Effector memory CD4-positive, alpha-beta T cell (primary cell): ENCODE results near the gene CER1.

ENCODE experiments used
- DNase-seq, 3 donors: peaks; one replicate each; pipeline ENCODE4 v3.0.0-alpha.2; 2020
- H3K27ac ChIP-seq: 2 replicates; pipeline ENCODE4 v1.7.0; 2013; ENCODE audit warnings: mild to moderate bottlenecking, low read length, moderate library complexity; ENCODE audit not compliant: insufficient read depth, poor library complexity, severe bottlenecking
- H3K27me3 ChIP-seq: replicated peaks from 2 replicates; pipeline ENCODE4 v1.7.0; 2013; ENCODE audit warnings: mild to moderate bottlenecking, low read length; ENCODE audit not compliant: insufficient read depth, control insufficient read depth, poor library complexity, severe bottlenecking
- H3K36me3 ChIP-seq: 2 replicates; pipeline ENCODE4 v1.7.0; 2013; ENCODE audit warnings: mild to moderate bottlenecking, low read length, moderate library complexity; ENCODE audit not compliant: control insufficient read depth, insufficient read depth
- H3K4me1 ChIP-seq: 2 replicates; pipeline ENCODE4 v1.7.0; 2013; ENCODE audit warnings: low read length, mild to moderate bottlenecking; ENCODE audit not compliant: control insufficient read depth, insufficient read depth, poor library complexity, severe bottlenecking
- H3K4me3 ChIP-seq: 2 replicates; pipeline ENCODE4 v1.7.0; 2013; ENCODE audit warnings: low read length, low read depth, mild to moderate bottlenecking; ENCODE audit not compliant: insufficient read depth, poor library complexity, severe bottlenecking
- H3K9me3 ChIP-seq: 2 replicates; pipeline ENCODE4 v1.7.0; 2013; ENCODE audit warnings: mild to moderate bottlenecking, low read length, moderate library complexity; ENCODE audit not compliant: control insufficient read depth

Gene CER1

DNA sequence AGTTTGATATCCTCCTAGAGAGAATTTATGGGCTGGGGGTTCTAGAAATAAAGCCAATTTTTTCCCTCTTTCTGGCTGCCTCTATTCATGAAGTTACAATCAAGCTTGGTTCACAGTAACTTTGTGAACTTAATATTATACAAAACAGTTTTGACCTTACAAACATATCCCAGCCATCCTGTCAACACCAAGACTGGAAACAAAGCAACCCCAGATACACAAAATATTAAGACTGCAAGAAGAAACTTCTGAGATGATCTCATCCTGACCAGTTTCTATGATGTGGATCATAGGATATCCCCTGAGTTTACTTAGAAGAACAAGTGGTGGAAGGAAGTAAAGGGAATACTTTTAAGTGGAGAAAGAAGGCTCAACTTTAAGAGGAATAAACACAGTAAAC lies 28.3 kb upstream of the CER1 start:
- Histone ChIP-seq H3K9me3 (no peaks in the 10 kb centered on the region), H3K27me3 (no peaks in the 10 kb centered on the region), H3K4me3 (no peak overlapping the region), H3K27ac (no peak overlapping the region), H3K4me1 (no peaks in the 10 kb centered on the region), H3K36me3 (no peaks in the 10 kb centered on the region)
- no peak for DNase-seq

DNA sequence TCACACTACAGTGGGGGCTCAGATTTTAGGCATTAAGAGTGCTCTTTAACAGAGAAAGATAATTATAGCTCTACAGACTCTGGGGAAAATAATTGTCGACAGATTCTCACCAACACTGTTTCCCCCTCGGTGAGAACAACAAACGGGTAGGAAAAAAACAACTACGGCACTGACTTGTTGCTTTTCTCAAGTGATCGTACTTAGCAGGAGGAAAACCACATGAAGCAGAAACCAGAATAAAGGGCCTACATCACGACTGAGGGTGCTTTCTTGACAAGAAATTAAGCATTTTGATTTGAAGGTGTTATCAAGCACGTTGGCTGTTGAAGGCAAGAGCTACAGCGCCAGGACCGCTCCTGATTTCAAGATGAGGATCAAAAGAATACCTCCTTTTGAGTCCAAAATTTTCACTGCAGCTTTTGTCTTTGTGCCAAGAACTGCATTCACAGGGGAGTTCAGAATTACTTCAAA lies 27.2 kb upstream of the CER1 start:
- H3K4me1 ChIP-seq, result no peaks in the 10 kb centered on the region

DNA sequence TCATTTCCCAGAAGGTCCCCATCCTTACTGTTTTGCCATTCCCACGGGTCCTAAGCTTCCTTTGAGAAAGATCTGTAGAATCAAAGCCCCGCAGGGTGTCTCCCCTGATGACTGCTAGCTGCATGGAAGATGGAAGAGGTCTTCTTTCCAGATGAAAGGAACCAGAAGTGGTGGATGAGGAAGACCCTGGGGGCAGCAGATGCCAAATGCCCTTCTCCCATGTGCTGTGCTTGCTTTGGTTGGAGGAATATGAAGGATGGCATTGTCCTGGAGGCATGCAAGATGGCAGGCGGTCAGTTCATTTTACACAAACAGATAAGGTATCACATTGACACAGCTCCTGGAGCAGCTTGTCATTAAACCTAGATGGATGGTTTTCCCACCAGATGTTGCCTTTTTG lies 25.8 kb upstream of the CER1 start:
- Histone ChIP-seq H3K27ac (no peak overlapping the region), H3K9me3 (no peaks in the 10 kb centered on the region), H3K4me3 (no peak overlapping the region), H3K4me1 (no peaks in the 10 kb centered on the region), H3K27me3 (no peaks in the 10 kb centered on the region), H3K36me3 (no peaks in the 10 kb centered on the region)
- DNase-seq, result no peak

More for the DNA sequence above, 27.2 kb upstream of the CER1 start:
- H3K27ac ChIP-seq, result no peak overlapping the region
- no peaks in the 10 kb centered on the region for H3K9me3 ChIP-seq
- DNase-seq, result no peak
- no peaks in the 10 kb centered on the region for H3K27me3 ChIP-seq
- no peaks in the 10 kb centered on the region for H3K36me3 ChIP-seq
- no peak overlapping the region for H3K4me3 ChIP-seq

DNA sequence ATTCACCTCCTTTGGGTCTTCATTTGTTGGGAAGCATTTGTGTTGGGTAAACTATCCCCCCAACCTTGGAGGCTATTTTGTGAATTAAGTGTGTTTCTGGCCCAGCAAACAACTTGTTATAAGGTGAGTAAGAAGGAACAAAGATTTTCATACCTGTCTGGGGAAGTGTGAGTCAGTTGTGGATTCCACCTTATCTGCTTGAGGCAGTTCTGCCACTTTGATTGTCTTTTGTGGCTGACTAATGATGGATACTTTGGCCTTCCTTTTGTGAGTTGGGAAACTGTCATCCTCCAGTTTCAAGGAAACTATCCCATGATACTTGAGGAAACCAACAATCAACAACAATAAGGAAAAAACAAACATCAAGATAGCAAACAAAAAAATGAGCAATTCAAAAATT lies 24.6 kb upstream of the CER1 start:
- no peak for DNase-seq
- H3K9me3 ChIP-seq, result no peaks in the 10 kb centered on the region
- no peaks in the 10 kb centered on the region for H3K27me3 ChIP-seq
- H3K4me3 ChIP-seq, result no peak overlapping the region
- H3K27ac ChIP-seq, result no peak overlapping the region
- H3K36me3 ChIP-seq, result no peaks in the 10 kb centered on the region
- H3K4me1 ChIP-seq, result no peaks in the 10 kb centered on the region

DNA sequence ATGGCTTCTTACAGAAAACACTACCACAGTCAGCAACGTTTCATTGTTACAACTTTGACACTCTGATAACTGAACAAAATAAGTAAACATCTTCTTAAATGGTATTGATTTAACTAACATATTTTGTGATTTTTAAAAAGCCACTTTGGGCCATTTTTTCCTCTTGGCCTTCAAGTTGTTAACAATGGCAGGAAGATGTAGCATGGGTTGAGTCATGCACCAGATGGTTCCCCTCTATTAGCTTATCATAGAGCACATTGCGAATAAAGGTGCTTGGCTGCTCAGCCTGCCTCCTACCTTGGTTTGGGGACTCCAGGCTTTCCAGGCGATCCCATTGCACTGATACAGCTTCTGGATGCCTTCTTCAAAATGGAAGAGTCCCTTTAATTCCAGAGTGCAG lies 24.1 kb upstream of the CER1 start:
- Histone ChIP-seq H3K4me1 (no peaks in the 10 kb centered on the region), H3K27ac (no peak overlapping the region), H3K4me3 (no peak overlapping the region), H3K27me3 (no peaks in the 10 kb centered on the region), H3K36me3 (no peaks in the 10 kb centered on the region), H3K9me3 (no peaks in the 10 kb centered on the region)
- DNase-seq, result no peak

DNA sequence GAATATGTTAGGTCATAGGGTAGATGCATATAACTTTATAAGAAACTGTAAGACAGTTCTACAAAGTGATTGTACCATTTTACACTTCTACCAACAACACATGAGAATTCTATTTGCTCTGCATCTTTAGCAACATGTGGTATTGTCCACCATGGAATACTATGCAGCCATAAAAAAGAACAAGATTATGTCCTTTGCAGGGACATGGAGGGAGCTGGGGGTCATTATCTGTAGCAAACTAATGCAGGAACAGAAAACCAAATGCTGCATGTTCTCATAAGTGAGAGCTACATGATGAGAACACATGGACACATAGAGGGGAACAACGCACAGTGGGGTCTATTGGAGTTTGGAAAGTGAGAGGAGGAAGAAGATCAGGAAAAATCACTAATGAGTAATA lies 22.2 kb upstream of the CER1 start:
- H3K36me3 ChIP-seq, result no peaks in the 10 kb centered on the region
- no peaks in the 10 kb centered on the region for H3K4me1 ChIP-seq
- H3K4me3 ChIP-seq, result no peak overlapping the region
- no peak for DNase-seq
- H3K9me3 ChIP-seq, result no peaks in the 10 kb centered on the region
- H3K27me3 ChIP-seq, result no peaks in the 10 kb centered on the region
- H3K27ac ChIP-seq, result no peak overlapping the region

DNA sequence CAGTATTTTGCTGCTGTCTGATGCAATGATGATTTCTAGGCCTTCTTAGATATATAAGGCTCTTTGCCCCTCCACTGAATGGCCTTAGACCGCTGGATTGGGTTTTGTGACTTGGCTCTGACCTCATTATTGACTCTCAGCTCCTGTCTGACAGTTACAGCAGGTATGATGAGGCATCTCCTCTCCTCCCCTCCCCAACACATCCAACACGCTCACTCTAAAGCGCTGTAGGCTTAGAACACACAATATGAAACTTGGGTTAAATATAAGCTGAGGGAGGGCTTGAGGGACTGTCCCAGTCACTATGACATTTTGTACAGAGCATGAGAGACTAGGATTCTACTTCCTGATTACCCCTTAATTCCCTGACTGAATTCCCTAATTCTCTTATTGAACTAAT lies 18.8 kb upstream of the CER1 start:
- Histone ChIP-seq H3K27me3 (peaks cover 2% of the 10 kb centered on the region), H3K4me1 (no peaks in the 10 kb centered on the region), H3K36me3 (no peaks in the 10 kb centered on the region), H3K27ac (no peak overlapping the region), H3K4me3 (no peak overlapping the region), H3K9me3 (no peaks in the 10 kb centered on the region)
- no peak for DNase-seq

DNA sequence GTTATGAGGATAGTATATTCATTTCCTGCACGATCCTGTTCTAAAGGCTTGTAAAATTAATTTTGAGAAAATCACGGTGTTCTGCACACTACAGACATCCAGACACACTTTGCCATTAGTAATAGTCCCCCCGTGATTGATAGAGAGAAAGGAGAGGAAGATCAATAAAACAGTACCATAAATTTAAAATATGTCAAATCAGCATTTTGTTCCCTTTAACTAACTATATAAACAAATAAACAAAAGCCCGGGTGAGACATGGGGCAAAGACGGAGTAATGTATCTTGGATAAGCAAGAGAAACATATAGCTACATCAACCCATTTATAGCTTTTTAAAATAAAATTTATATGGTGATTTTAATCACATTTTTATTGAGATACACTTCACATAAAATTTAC lies 10.6 kb upstream of the CER1 start:
- Histone ChIP-seq H3K9me3 (no peaks in the 10 kb centered on the region), H3K4me3 (no peak overlapping the region), H3K27me3 (peaks cover 3% of the 10 kb centered on the region), H3K27ac (no peak overlapping the region), H3K4me1 (no peaks in the 10 kb centered on the region), H3K36me3 (no peaks in the 10 kb centered on the region)
- no peak for DNase-seq

DNA sequence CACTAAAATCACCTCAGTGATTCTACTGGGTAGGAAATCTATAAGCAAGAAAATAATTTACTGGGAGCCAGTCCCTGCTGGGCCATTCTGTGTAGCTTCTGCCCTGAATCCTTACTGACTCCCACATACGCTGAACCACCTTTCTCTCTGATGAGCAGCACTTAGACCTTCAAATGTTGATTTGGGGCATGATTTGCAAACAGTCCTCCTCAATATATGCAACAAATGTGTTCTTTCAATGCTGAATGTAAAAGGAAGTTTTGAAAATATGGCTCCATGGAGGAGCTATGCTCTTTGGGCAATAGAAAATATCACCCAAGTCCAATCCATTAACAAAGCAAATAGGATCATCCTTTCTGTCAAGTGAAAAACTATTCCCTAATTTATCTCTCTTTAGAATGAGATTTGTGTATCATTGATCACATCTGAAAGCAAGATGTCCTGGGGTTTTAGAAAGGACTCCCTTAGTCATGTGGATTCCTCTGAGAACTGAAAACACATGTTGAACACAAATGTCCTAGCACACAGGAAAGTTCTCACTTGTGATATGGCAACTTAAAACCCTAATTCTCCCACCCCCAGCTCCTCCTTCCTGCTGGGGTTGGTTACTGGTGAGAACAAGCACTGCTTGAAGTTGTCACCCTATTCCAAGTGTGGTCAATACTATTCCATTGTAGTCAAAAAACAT lies 8.9 kb upstream of the CER1 start:
- no peak for DNase-seq
- H3K4me1 ChIP-seq, result no peaks in the 10 kb centered on the region
- H3K27me3 ChIP-seq, result peaks cover 2% of the 10 kb centered on the region
- H3K27ac ChIP-seq, result no peak overlapping the region
- H3K4me3 ChIP-seq, result no peak overlapping the region
- no peaks in the 10 kb centered on the region for H3K9me3 ChIP-seq
- no peaks in the 10 kb centered on the region for H3K36me3 ChIP-seq

DNA sequence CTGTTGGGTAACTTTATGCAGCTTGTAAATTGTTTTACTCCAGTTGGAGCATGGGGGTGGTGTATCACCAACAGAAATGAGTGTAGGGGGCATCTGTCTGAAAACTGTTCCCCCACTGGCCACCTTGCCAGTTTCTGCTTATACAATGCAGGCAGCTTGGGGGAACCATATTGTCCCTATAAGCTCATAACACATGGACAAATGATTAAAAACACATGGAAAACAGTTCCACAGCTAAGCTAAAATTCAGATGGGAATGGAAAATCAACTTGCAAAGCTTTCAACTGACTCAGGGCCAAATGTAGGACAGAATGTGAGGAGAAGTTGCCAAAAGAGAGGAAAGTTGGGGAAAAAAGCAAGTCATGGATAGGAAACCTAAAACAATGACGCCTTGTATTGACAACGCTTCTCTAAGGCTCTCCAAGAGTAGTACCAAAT lies 7.9 kb upstream of the CER1 start:
- H3K9me3 ChIP-seq, result no peaks in the 10 kb centered on the region
- no peaks in the 10 kb centered on the region for H3K27me3 ChIP-seq
- no peaks in the 10 kb centered on the region for H3K4me1 ChIP-seq
- no peak overlapping the region for H3K27ac ChIP-seq
- H3K36me3 ChIP-seq, result no peaks in the 10 kb centered on the region
- no peak overlapping the region for H3K4me3 ChIP-seq
- DNase-seq, result no peak
